OCI-M2 (cell line): ENCODE results near the gene CDH20.

Experiments
- DNase-seq: peaks from one replicate; lab custom pipeline; 2025; ENCODE audit not compliant: unreplicated experiment; lab: John Stamatoyannopoulos, UW

Gene CDH20

GRCh38 chr18:61420218-61420885 lies 87.1 kb downstream of the CDH20 start:
- no peak for DNase-seq

- DNase-seq = no peak
Measured at GRCh38 chr18:61426492-61427053, 93.3 kb downstream of the CDH20 start.

GRCh38 chr18:61428266-61428665 lies 95.0 kb downstream of the CDH20 start:
- no peak for DNase-seq

GRCh38 chr18:61432590-61432989 lies 99.4 kb downstream of the CDH20 start:
- DNase-seq = no peak

DNA sequence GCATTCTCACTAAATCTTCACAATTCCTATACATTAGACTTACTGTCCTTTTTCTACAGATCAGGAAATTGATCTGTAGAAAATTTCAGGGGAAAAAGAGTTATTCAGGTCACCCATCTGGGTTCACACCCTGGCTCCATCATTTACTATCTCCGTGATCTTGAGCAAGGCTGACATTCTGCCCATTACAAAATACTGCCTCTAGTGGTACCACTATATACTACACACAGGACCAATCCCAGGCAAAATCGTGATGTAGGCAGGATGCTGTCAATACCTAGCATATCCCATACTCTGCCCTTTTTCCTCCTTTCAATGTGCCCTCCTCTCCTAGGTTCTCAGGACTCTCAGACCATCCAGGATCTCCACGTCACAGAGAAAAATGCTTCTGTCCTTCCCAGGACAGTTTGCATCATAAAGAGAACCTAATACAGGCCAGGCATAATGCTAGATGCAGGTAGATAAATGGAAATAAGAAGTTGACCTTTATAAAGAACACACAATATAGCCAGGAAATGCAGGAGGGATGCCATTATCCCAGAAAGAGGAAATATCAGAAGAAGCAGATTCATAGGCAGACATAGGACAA lies 101.9 kb downstream of the CDH20 start:
- no peak for DNase-seq

DNA sequence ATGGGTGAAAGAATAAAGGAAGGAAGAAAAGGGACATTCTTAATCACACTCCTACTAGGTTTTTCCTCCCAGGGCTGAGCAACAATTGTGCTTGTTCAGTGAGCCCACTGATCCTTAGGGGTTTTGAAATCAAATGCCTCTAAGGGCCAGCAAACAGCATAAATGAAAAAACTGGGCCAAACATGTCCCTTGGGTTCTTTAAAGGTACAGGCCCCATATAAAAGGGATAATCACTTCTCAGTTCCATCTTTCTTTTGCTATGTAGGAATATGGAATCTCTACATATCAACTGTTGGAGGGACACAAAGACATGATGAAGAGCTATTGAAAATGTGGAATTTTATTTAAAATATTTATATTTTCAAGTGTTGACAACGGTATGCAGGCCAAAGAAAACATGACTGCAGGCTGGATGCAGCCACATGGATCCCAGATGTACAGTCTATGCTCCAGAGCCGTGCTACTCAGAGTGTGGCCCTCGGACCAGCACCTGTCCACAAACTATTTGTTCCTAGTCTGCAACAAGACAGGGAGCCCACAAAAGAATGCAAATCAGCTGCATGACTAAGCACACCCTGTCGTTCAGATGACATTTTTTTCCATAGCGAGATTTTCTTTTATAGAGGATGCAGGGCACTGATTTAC lies 110.0 kb downstream of the CDH20 start:
- DNase-seq = no peak

GRCh38 chr18:61448316-61448715 lies 115.1 kb downstream of the CDH20 start:
- DNase-seq = no peak

DNA sequence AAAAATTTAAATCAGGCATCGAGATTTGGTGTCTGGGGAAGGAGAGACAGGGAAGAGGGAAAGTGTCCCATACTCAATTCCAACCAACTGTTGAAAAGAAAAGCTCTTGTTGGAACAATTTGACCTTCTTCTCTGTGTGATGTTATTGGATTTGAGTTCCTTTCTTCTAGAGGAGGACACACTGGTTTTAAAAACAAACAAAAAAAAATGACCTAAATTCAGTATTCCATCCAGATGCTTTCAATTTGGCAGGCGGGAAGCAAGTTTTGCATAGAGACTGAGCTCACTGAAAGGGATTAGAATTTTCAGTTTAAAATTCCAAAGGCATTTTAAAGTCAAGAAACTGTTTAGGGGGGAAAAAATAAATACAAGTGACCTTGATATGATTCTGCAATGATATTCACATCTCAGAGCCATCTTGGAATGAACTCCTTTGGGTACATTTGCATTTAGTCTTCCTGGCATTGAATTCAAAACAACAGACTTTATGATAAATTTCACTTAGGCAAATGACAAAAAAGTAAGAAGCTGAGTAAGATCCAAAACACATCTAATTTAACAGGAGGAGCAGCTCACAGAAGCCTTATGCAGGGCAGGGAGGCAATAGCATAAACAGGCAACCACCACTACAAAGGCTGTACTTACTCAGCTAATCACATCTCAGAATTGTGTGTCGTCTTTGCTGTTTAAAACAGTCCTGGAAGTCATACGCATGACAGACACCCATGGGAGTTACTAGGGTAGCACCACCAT lies 126.8 kb downstream of the CDH20 start:
- DNase-seq = no peak

- no peak for DNase-seq
Measured at GRCh38 chr18:61464551-61465142, 131.4 kb downstream of the CDH20 start.

- no peak for DNase-seq
Measured at GRCh38 chr18:61466736-61467135, 133.5 kb downstream of the CDH20 start.

DNA sequence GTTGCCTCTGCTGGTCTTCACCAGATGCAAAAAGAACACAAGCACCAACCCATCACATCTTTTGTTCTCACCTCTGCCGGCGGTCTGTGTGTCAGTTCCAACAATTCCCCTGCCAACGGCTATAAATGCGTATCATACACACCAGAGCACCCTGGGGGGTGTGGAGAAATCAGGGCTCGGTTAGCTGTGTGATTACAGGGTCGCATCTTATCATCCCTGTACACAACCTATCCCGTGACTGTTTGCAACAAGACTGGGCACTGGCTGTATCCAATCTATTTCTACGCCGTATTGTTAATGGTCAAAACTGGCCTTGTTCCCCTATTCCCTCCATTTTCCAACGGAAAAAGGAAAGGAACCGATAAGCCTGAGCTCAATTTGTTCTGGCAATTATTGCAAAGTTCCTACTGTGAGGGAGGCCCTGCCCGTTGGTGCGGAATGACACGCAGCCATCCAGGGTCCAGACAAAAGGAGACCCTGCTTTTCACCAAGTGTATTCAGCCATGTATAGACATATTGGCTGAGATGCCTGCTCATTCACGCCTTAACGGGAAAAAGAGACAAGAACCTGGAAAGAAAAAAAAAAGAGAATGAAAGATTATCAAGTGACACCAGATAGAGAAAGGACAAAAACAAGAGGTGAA lies 136.9 kb downstream of the CDH20 start:
- DNase-seq = no peak

DNA sequence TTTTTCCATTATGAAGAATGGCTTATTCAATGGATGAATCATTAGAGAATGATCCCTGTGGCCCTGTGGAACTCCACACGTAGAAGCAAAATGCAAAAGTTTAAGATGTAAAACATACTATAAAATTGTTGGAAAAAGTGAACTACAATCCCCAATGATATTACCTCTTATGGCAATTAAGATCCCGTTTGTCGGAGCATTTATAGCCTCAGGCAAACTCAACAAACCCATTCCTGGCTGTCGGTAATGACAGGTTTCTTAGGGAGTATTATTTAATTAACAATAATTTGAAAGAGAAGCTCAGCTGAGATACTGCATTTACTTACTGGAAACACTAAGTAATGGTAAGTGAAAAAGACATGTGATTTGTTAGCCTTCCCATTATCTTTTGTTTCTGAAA lies 138.3 kb downstream of the CDH20 start:
- no peak for DNase-seq

- DNase-seq = no peak
Measured at GRCh38 chr18:61471942-61472341, 138.7 kb downstream of the CDH20 start.

DNA sequence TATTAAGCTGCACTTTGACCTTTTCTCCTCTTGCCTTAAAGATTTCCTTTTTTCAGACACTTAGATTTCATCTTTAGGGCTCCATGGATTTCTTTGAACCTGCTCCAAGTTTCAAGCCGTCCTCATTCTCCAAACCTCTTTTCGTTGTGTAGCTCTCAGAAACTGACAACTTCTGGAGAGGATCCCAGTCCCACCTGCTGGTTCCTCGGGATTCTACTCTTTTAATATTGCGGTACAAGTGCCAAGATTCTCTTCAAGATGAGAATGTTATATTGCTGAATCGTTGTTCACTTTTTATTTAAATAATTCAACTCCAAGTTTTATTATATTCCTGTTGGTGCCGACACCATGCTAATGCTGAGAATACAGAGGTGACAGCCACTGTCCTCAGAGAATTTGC lies 141.1 kb downstream of the CDH20 start:
- no peak for DNase-seq

DNA sequence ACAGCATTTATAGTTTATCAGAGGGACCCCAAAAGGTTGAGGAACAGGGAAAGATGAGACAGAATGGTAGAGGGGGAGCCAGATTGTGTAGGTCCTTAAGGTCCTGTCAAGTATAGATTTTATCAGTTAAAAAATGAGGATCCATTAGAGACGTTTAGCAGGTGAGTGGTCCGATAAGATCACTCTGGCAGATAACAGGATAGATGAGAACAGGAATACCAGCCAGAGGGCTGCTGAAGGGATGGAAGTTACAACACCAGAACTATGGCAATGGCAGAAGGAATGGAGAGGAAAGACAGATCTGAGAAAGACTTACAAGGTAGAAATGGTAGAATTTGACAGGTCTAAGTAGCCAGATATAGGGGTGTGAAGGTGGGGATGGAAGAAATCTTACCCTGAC lies 141.7 kb downstream of the CDH20 start:
- DNase-seq = no peak

- no peak for DNase-seq
Measured at GRCh38 chr18:61475931-61476330, 142.7 kb downstream of the CDH20 start.

GRCh38 chr18:61489334-61489733 lies 156.1 kb downstream of the CDH20 start:
- DNase-seq = no peak

DNA sequence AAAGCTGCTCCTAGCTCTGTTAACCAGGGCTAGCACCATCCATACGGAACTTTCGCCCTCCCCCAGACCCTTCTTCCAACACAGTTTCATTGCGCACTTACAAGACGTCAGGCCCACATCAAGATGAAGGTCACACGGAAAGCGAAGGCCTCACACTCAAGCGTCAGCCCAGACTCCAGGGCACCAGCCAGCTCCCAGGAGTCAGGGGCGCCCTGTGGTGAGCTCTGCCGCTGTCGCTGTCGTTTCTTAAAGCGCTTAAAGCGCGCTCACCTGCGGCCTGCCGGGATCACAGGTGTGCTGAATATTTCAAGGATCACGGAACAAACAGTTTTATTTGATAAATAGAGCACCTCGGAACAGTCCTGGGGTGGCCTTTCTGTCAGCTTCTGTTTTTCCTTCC lies 163.1 kb downstream of the CDH20 start:
- DNase-seq = no peak

- no peak for DNase-seq
Measured at GRCh38 chr18:61497422-61497821, 164.2 kb downstream of the CDH20 start.

DNA sequence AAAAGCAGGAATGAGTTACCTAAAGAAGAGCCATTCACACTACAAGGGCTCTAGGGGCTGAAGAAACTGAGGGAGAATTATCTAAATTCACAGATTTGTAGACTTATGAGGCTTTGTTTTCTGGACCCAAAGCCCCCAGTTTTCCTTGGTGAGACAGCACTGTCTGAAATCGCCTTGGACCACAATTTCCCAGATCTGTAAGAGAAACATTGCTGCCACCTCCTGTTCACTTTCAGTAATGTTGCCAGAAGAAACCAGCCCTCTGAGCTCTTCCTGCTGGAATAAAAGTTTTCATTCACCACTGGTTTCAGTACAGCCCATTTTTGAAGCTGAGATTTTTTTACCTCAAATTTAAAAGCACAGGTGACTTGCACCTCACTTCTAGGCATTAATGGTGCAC lies 169.2 kb downstream of the CDH20 start:
- DNase-seq = peak; percentile 41

DNA sequence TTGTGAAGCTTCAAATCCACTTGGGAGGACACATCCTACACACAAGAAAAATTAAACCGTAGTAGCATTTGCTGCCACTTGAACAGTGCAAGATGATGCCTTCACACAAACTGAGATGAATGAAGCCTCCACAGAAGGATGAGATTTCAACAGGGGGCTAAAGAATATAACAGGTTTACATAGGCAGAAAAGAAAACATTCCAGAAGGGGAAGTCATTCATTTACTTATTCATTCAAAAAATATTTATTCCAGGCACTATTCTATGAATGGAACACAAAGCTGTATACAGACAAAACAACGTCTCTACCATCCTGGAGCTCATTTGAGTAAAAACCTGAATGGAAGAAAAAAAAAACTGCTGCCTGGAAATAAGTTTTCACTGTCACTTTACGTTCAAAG lies 170.5 kb downstream of the CDH20 start:
- no peak for DNase-seq
